WERI-Rb-1 (cell line): ENCODE results near the gene GJA10.
A peak's percentile ranks its signal among the peaks of the same experiment; 100 is the strongest.

Source experiments
- DNase-seq: peaks from one replicate; pipeline ENCODE4 v3.0.0-alpha.2; 2020
- H3K27ac ChIP-seq: fragments of 250-450 bp; sonication (Bioruptor Pico); 2 replicates; pipeline ENCODE4 v1.5.1; 2020; ENCODE audit warnings: mild to moderate bottlenecking, moderate library complexity
- H3K27me3 ChIP-seq: fragments of 250-450 bp; sonication (Bioruptor Pico); 2 replicates; pipeline ENCODE4 v1.5.1; 2021; ENCODE audit warnings: mild to moderate bottlenecking, low read depth, moderate library complexity; ENCODE audit not compliant: insufficient read depth, severe bottlenecking
- H3K36me3 ChIP-seq: fragments of 250-450 bp; sonication (Bioruptor Pico); 2 replicates; pipeline ENCODE4 v1.5.1; 2020; ENCODE audit warnings: mild to moderate bottlenecking, moderate library complexity
- H3K4me3 ChIP-seq: 2 replicates; pipeline ENCODE4 v1.5.1; 2011; ENCODE audit warnings: low read depth, mild to moderate bottlenecking, control low read depth, low read length
- H3K9me3 ChIP-seq: fragments of 250-450 bp; sonication (Bioruptor Pico); 2 replicates; pipeline ENCODE4 v1.5.1; 2021; ENCODE audit warnings: mild to moderate bottlenecking, moderate library complexity; ENCODE audit not compliant: severe bottlenecking
- CTCF ChIP-seq: IDR thresholded peaks from 2 replicates; pipeline ENCODE4 v1.5.1; 2011; ENCODE audit warnings: low read depth, mild to moderate bottlenecking, control low read depth, inconsistent platforms, low read length

Gene GJA10

GRCh38 chr6:89938014-89938413 lies 43.7 kb downstream of the GJA10 start:
- Histone ChIP-seq H3K4me3 (no peak overlapping the region), H3K27me3 (no peaks in the 10 kb centered on the region), H3K9me3 (no peaks in the 10 kb centered on the region), H3K27ac (no peak overlapping the region), H3K36me3 (no peaks in the 10 kb centered on the region; the same call in 1 of the 2 replicates)
- no peak for DNase-seq
- TF ChIP-seq CTCF: no peak

GRCh38 chr6:89939144-89939543 lies 44.9 kb downstream of the GJA10 start:
- H3K9me3 ChIP-seq: no peaks in the 10 kb centered on the region
- DNase-seq: no peak

GRCh38 chr6:89940225-89941027 lies 46.2 kb downstream of the GJA10 start:
- no peak overlapping the region for H3K27ac ChIP-seq
- H3K27me3 ChIP-seq: no peaks in the 10 kb centered on the region
- no peak overlapping the region for H3K4me3 ChIP-seq
- peak; percentile 73 for TF ChIP-seq CTCF
- no peaks in the 10 kb centered on the region; the same call in 1 of the 2 replicates for H3K36me3 ChIP-seq
- H3K9me3 ChIP-seq: no peaks in the 10 kb centered on the region
- DNase-seq: peak; percentile 67

More at GRCh38 chr6:89939144-89939543, 44.9 kb downstream of the GJA10 start:
- Histone ChIP-seq H3K27me3 (no peaks in the 10 kb centered on the region), H3K27ac (no peak overlapping the region), H3K4me3 (no peak overlapping the region), H3K36me3 (no peaks in the 10 kb centered on the region; the same call in 1 of the 2 replicates)
- TF ChIP-seq CTCF: no peak

- no peak overlapping the region for H3K4me3 ChIP-seq
- no peaks in the 10 kb centered on the region for H3K36me3 ChIP-seq
- H3K27me3 ChIP-seq: no peaks in the 10 kb centered on the region
- H3K9me3 ChIP-seq: no peaks in the 10 kb centered on the region
- DNase-seq: no peak
- H3K27ac ChIP-seq: no peak overlapping the region
- no peak for TF ChIP-seq CTCF
Observed at GRCh38 chr6:89941031-89941762, 46.9 kb downstream of the GJA10 start.

GRCh38 chr6:89941763-89942497 lies 47.7 kb downstream of the GJA10 start:
- H3K36me3 ChIP-seq: no peaks in the 10 kb centered on the region
- no peaks in the 10 kb centered on the region for H3K9me3 ChIP-seq

More at GRCh38 chr6:89941763-89942497, 47.7 kb downstream of the GJA10 start:
- H3K27me3 ChIP-seq: no peaks in the 10 kb centered on the region
- H3K27ac ChIP-seq: no peak overlapping the region
- DNase-seq: no peak
- H3K4me3 ChIP-seq: no peak overlapping the region
- TF ChIP-seq CTCF: no peak
